ENCODE data around the gene RAB1B. TPM values are rescaled to one million over a fixed set of nuclear protein-coding genes. Genes with fewer than 3 reads are reported as not detected.

The RAB1B gene
- total RNA-seq, 4 donors from 2014 or later, result 89.8 to 141 (median 131) TPM

DNA sequence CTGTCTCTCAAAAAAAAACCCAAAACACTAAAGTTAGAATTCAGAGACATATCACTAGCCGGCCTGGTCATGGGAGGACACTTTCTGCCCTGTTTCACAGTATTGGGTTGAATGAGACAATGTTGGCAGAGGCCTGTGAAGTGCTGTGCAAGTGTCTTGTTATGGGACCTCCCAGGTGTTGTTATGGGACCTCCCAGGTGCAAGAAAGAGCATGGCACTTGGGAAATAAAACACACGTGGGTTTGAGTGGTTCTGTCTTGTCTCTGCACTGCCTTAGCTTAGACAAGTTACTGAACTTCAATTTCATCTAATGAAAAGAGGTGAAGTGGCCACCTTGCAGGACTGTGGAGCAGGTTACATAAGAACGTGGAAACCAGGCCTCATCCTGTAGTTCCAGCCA, 28.9 kb upstream of the RAB1B start:
- TF ChIP-seq EP300 (IDR thresholded peaks at IDR 0.05; ENCODE audit: low read depth) (no peak), POLR2A (IDR thresholded peaks at IDR 0.05) (no peak), POLR2AphosphoS5 (IDR thresholded peaks at IDR 0.05) (no peak)
- TF ChIP-seq, protein P1, sequence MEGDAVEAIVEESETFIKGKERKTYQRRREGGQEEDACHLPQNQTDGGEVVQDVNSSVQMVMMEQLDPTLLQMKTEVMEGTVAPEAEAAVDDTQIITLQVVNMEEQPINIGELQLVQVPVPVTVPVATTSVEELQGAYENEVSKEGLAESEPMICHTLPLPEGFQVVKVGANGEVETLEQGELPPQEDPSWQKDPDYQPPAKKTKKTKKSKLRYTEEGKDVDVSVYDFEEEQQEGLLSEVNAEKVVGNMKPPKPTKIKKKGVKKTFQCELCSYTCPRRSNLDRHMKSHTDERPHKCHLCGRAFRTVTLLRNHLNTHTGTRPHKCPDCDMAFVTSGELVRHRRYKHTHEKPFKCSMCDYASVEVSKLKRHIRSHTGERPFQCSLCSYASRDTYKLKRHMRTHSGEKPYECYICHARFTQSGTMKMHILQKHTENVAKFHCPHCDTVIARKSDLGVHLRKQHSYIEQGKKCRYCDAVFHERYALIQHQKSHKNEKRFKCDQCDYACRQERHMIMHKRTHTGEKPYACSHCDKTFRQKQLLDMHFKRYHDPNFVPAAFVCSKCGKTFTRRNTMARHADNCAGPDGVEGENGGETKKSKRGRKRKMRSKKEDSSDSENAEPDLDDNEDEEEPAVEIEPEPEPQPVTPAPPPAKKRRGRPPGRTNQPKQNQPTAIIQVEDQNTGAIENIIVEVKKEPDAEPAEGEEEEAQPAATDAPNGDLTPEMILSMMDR (IDR thresholded peaks at IDR 0.05), result no peak
- in situ Hi-C loops (cut with MboI; ENCODE audit: low pct_ligation_motif_present in 1 of 4, low pct_unique_long_range_greater_than_20kb in 1 of 4, low sequenced_read_pairs in 3 of 4), result no loop called here
- intact Hi-C loops (cut with DNase I; ENCODE audit: low total_unique reads), result no loop called here
- Histone ChIP-seq H3K9me3 (no peaks in the 10 kb centered on the region), H3K27ac (no peak overlapping the region), H3K27me3 (no peaks in the 10 kb centered on the region), H3K4me3 (no peak overlapping the region), H3K4me1 (no peaks in the 10 kb centered on the region), H3K36me3 (no peaks in the 10 kb centered on the region)
- 64% methylated on average over 3 of the region's 3 CpGs; no CpG with 5 or more reads in 1 of the 2 donors for WGBS, 2 donors (ENCODE audit: low coverage in 1 of 2)
- DNase-seq, result no peak

DNA sequence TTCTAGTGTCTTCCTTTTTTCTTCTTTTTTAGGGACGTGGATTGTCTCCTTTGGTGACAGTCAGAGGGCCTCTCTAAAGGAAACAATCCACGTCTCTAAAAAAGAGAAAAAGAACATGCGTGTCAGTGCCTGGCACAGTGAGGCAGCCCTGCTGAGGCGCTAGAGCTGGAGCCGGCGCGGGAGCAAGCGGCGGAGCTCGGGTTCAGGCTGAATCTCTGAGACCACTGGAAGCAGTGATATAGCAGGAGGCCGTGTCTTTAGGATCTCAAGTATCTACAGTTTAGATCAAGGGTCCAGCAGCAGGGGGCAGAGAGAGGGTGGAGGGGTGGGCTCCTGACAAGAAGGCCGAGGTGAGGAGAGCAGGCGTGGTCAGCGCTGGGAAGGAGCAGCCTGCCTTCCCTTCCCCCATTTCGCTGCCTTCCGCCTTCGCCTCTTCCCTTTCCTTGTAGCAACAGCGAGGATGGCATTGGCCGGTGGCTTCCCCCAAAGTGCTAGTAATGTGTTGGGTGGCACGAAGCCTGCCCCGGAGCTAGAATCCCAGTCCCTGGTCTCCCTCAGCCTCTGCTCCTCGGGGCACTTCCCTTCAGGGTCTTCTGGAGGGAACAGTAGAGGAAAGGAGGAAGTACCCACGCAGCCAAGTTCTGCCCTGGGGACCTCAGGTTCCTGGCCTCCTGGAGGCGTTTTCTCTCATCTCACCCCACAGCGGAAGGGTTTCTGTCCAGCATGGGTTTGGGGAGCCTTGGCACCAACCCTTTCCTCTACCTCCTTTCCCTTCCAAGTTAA, 28.2 kb upstream of the RAB1B start:
- no peak overlapping the region for H3K27ac ChIP-seq
- H3K4me1 ChIP-seq, result no peaks in the 10 kb centered on the region
- no peaks in the 10 kb centered on the region for H3K36me3 ChIP-seq
- 91 to 94% methylated on average over 10 to 25 of the region's 25 CpGs for WGBS, 2 donors (ENCODE audit: low coverage in 1 of 2)
- DNase-seq, result no peak
- H3K27me3 ChIP-seq, result no peaks in the 10 kb centered on the region
- H3K9me3 ChIP-seq, result no peaks in the 10 kb centered on the region
- intact Hi-C loops (cut with DNase I; ENCODE audit: low total_unique reads), result no loop called here
- in situ Hi-C loops (cut with MboI; ENCODE audit: low pct_ligation_motif_present in 1 of 4, low pct_unique_long_range_greater_than_20kb in 1 of 4, low sequenced_read_pairs in 3 of 4), result no loop called here
- no peak overlapping the region for H3K4me3 ChIP-seq
- TF ChIP-seq POLR2A (IDR thresholded peaks at IDR 0.05) (no peak), POLR2AphosphoS5 (IDR thresholded peaks at IDR 0.05) (no peak), EP300 (IDR thresholded peaks at IDR 0.05; ENCODE audit: low read depth) (no peak)

GRCh38 chr11:66240781-66241136, 27.7 kb upstream of the RAB1B start:
- 91% methylated on average over 9 of the region's 9 CpGs; no CpG with 5 or more reads in 1 of the 2 donors for WGBS, 2 donors (ENCODE audit: low coverage in 1 of 2)
- TF ChIP-seq, protein P1 (IDR thresholded peaks at IDR 0.05), result no peak
- TF ChIP-seq POLR2AphosphoS5 (IDR thresholded peaks at IDR 0.05) (no peak), EP300 (IDR thresholded peaks at IDR 0.05; ENCODE audit: low read depth) (no peak), POLR2A (IDR thresholded peaks at IDR 0.05) (no peak)
- Histone ChIP-seq H3K4me3 (no peak overlapping the region), H3K27me3 (no peaks in the 10 kb centered on the region), H3K36me3 (no peaks in the 10 kb centered on the region), H3K9me3 (no peaks in the 10 kb centered on the region), H3K27ac (no peak overlapping the region), H3K4me1 (no peaks in the 10 kb centered on the region)
- in situ Hi-C loops (cut with MboI; ENCODE audit: low pct_ligation_motif_present in 1 of 4, low pct_unique_long_range_greater_than_20kb in 1 of 4, low sequenced_read_pairs in 3 of 4), result no loop called here
- no peak for DNase-seq
- intact Hi-C loops (cut with DNase I; ENCODE audit: low total_unique reads), result no loop called here

GRCh38 chr11:66242095-66242765, 26.2 kb upstream of the RAB1B start:
- intact Hi-C loops (cut with DNase I; ENCODE audit: low total_unique reads) (no loop called here), in situ Hi-C loops (cut with MboI; ENCODE audit: low pct_ligation_motif_present in 1 of 4, low pct_unique_long_range_greater_than_20kb in 1 of 4, low sequenced_read_pairs in 3 of 4) (no loop called here)
- 83% methylated on average over 14 of the region's 14 CpGs; no CpG with 5 or more reads in 1 of the 2 donors for WGBS, 2 donors (ENCODE audit: low coverage in 1 of 2)

More at GRCh38 chr11:66242095-66242765, 26.2 kb upstream of the RAB1B start:
- no peaks in the 10 kb centered on the region for H3K9me3 ChIP-seq
- no peak for DNase-seq
- no peaks in the 10 kb centered on the region for H3K36me3 ChIP-seq
- no peak for TF ChIP-seq POLR2AphosphoS5 (IDR thresholded peaks at IDR 0.05)
- TF ChIP-seq, protein P1 (IDR thresholded peaks at IDR 0.05), result no peak
- TF ChIP-seq EP300 (IDR thresholded peaks at IDR 0.05; ENCODE audit: low read depth), result no peak
- TF ChIP-seq POLR2A (IDR thresholded peaks at IDR 0.05), result no peak
- no peak overlapping the region for H3K4me3 ChIP-seq
- no peaks in the 10 kb centered on the region for H3K27me3 ChIP-seq
- H3K4me1 ChIP-seq, result no peaks in the 10 kb centered on the region
- H3K27ac ChIP-seq, result no peak overlapping the region

Data from transverse colon (tissue), 4 donors.